ENCODE results near the gene SMCO4.

Gene SMCO4

GRCh38 chr11:93524173-93524536, 19.0 kb downstream of the SMCO4 start:
- peak overlapping the region; percentile 53 for H3K27ac ChIP-seq
- H3K9me3 ChIP-seq: no peaks in the 10 kb centered on the region
- H3K4me1 ChIP-seq (ENCODE audit: control insufficient read depth in 1 of 2, insufficient read depth in 1 of 2, low read depth in 1 of 2, low read length in 1 of 2): peaks cover 30 to 35% of the 10 kb centered on the region in 2 experiments
- no peaks in the 10 kb centered on the region for H3K27me3 ChIP-seq
- H3K36me3 ChIP-seq: no peaks in the 10 kb centered on the region
- no peak overlapping the region for H3K4me3 ChIP-seq (ENCODE audit: low read depth in 1 of 2, low read length in 1 of 2)
- no peak for TF ChIP-seq CTCF (IDR thresholded peaks at IDR 0.05)

- no peaks in the 10 kb centered on the region for H3K36me3 ChIP-seq
- H3K27me3 ChIP-seq: no peaks in the 10 kb centered on the region
- H3K9me3 ChIP-seq: no peaks in the 10 kb centered on the region
- no peak overlapping the region for H3K4me3 ChIP-seq (ENCODE audit: low read depth in 1 of 2, low read length in 1 of 2)
- no peak for TF ChIP-seq CTCF (IDR thresholded peaks at IDR 0.05)
- no peak overlapping the region for H3K27ac ChIP-seq
- H3K4me1 ChIP-seq (ENCODE audit: control insufficient read depth in 1 of 2, insufficient read depth in 1 of 2, low read depth in 1 of 2, low read length in 1 of 2): peaks cover 23 to 29% of the 10 kb centered on the region in 2 experiments
Observed at GRCh38 chr11:93520726-93521509, 22.3 kb downstream of the SMCO4 start.

- no peak for TF ChIP-seq CTCF (IDR thresholded peaks at IDR 0.05)
- no peak overlapping the region for H3K27ac ChIP-seq
- H3K4me1 ChIP-seq (ENCODE audit: control insufficient read depth in 1 of 2, insufficient read depth in 1 of 2, low read depth in 1 of 2, low read length in 1 of 2): peaks cover 5 to 13% of the 10 kb centered on the region in 2 experiments
- H3K36me3 ChIP-seq: no peaks in the 10 kb centered on the region
- H3K9me3 ChIP-seq: no peaks in the 10 kb centered on the region
- no peaks in the 10 kb centered on the region for H3K27me3 ChIP-seq
- H3K4me3 ChIP-seq (ENCODE audit: low read depth in 1 of 2, low read length in 1 of 2): no peak overlapping the region
Observed at GRCh38 chr11:93519179-93519578, 24.0 kb downstream of the SMCO4 start.

GRCh38 chr11:93518081-93518480, 25.1 kb downstream of the SMCO4 start:
- Histone ChIP-seq H3K27me3 (no peaks in the 10 kb centered on the region), H3K4me1 (ENCODE audit: control insufficient read depth in 1 of 2, insufficient read depth in 1 of 2, low read depth in 1 of 2, low read length in 1 of 2) (peaks cover 0 to 4% of the 10 kb centered on the region in 2 experiments), H3K9me3 (no peaks in the 10 kb centered on the region), H3K4me3 (ENCODE audit: low read depth in 1 of 2, low read length in 1 of 2) (no peak overlapping the region), H3K36me3 (no peaks in the 10 kb centered on the region), H3K27ac (no peak overlapping the region)
- TF ChIP-seq CTCF (IDR thresholded peaks at IDR 0.05): no peak

GRCh38 chr11:93517611-93518010, 25.6 kb downstream of the SMCO4 start:
- Histone ChIP-seq H3K27ac (no peak overlapping the region), H3K27me3 (no peaks in the 10 kb centered on the region), H3K36me3 (no peaks in the 10 kb centered on the region), H3K9me3 (no peaks in the 10 kb centered on the region), H3K4me3 (ENCODE audit: low read depth in 1 of 2, low read length in 1 of 2) (no peak overlapping the region), H3K4me1 (ENCODE audit: control insufficient read depth in 1 of 2, insufficient read depth in 1 of 2, low read depth in 1 of 2, low read length in 1 of 2) (peaks cover 0 to 4% of the 10 kb centered on the region in 2 experiments)
- TF ChIP-seq CTCF (IDR thresholded peaks at IDR 0.05): no peak

Measured in neutrophil (primary cell).